PFSK-1 (cell line): ENCODE measurements around the gene SURF2.

ENCODE experiments used
- FOXP2 ChIP-seq: optimal IDR thresholded peaks from 2 replicates; pipeline ENCODE3; 2011; ENCODE audit warnings: borderline replicate concordance, control low read depth, inconsistent platforms; ENCODE audit not compliant: insufficient read depth; ENCODE audit errors: extremely low read length, extremely low read depth
- POLR2AphosphoS5 ChIP-seq: IDR thresholded peaks from 2 replicates; pipeline ENCODE4 v1.6.1; 2012; ENCODE audit warnings: low read depth, mild to moderate bottlenecking, control low read depth, low read length, moderate library complexity
- TF ChIP-seq, protein P1 (sequence below), 2 experiments: IDR thresholded peaks; 2 replicates each; pipeline versions ENCODE4 v1.6.1 to v1.8.0; 2011 to 2012; ENCODE audit warnings: low read depth in 2 of 2, low read length in 2 of 2, control low read depth in 1 of 2, inconsistent platforms in 1 of 2, mild to moderate bottlenecking in 1 of 2, moderate library complexity in 1 of 2; ENCODE audit not compliant: insufficient read depth in 1 of 2

DNA sequence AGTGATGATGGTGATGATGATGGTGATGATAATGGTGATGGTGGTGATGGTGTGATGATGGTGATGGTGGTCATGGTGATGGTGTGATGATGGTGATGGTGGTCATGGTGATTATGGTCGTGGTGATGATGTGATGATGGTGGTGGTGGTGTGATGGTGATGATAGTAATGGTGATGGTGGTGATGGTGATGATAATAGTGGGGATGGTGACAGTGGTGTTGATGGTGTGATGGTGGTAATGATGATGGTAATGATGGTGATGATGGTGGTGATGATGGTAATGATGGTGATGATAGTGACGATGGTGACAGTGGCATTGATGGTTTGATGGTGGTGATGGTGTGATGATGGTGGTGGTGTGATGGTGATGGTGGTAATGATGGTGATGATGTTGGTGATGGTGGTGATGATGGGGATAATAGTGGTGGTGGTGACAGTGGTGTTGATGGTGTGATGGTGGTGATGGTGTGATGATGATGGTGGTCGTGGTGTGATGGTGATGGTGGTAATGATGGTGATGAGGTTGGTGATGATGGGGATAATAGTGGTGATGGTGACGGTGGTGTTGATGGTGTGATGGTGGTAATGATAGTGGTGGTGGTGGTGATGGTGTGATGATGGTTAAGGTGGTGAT is 26.3 kb downstream of the SURF2 start:
- TF ChIP-seq POLR2AphosphoS5 (no peak), FOXP2 (no peak)
- TF ChIP-seq, protein P1, sequence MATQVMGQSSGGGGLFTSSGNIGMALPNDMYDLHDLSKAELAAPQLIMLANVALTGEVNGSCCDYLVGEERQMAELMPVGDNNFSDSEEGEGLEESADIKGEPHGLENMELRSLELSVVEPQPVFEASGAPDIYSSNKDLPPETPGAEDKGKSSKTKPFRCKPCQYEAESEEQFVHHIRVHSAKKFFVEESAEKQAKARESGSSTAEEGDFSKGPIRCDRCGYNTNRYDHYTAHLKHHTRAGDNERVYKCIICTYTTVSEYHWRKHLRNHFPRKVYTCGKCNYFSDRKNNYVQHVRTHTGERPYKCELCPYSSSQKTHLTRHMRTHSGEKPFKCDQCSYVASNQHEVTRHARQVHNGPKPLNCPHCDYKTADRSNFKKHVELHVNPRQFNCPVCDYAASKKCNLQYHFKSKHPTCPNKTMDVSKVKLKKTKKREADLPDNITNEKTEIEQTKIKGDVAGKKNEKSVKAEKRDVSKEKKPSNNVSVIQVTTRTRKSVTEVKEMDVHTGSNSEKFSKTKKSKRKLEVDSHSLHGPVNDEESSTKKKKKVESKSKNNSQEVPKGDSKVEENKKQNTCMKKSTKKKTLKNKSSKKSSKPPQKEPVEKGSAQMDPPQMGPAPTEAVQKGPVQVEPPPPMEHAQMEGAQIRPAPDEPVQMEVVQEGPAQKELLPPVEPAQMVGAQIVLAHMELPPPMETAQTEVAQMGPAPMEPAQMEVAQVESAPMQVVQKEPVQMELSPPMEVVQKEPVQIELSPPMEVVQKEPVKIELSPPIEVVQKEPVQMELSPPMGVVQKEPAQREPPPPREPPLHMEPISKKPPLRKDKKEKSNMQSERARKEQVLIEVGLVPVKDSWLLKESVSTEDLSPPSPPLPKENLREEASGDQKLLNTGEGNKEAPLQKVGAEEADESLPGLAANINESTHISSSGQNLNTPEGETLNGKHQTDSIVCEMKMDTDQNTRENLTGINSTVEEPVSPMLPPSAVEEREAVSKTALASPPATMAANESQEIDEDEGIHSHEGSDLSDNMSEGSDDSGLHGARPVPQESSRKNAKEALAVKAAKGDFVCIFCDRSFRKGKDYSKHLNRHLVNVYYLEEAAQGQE (IDR thresholded peaks at IDR 0.05; ENCODE audit: insufficient read depth in 1 of 2, low read depth in 2 of 2, low read length in 2 of 2), result no peak
